Measurements from ENCODE around the gene VSX1.

The VSX1 gene

GRCh38 chr20:25049261-25050060 is 32.5 kb downstream of the VSX1 start:
- Histone ChIP-seq H3K36me3 (ENCODE audit: control insufficient read depth in 1 of 2, insufficient read depth in 2 of 2, low read length in 2 of 2) (peaks cover 7 to 17% of the 10 kb centered on the region in 2 donors), H3K9me3 (ENCODE audit: control insufficient read depth in 1 of 2, low read length in 2 of 2) (no peaks in the 10 kb centered on the region), H3K27me3 (ENCODE audit: low read depth, low read length) (no peaks in the 10 kb centered on the region), H3K4me3 (ENCODE audit: low read depth in 1 of 2, low read length in 2 of 2) (no peak overlapping the region), H3K4me1 (ENCODE audit: control insufficient read depth in 1 of 2, insufficient read depth in 2 of 2, low read length in 2 of 2) (peaks cover 26 to 53% of the 10 kb centered on the region in 2 donors), H3K27ac (ENCODE audit: low read length) (peak overlapping the region; percentile 14)

GRCh38 chr20:25048519-25048952 is 33.4 kb downstream of the VSX1 start:
- H3K27ac ChIP-seq (ENCODE audit: low read length) = no peak overlapping the region
- no peak overlapping the region for H3K4me3 ChIP-seq (ENCODE audit: low read depth in 1 of 2, low read length in 2 of 2)
- peaks cover 17 to 51% of the 10 kb centered on the region in 2 donors for H3K4me1 ChIP-seq (ENCODE audit: control insufficient read depth in 1 of 2, insufficient read depth in 2 of 2, low read length in 2 of 2)
- no peaks in the 10 kb centered on the region for H3K9me3 ChIP-seq (ENCODE audit: control insufficient read depth in 1 of 2, low read length in 2 of 2)
- no peaks in the 10 kb centered on the region for H3K27me3 ChIP-seq (ENCODE audit: low read depth, low read length)
- H3K36me3 ChIP-seq (ENCODE audit: control insufficient read depth in 1 of 2, insufficient read depth in 2 of 2, low read length in 2 of 2) = peaks cover 7 to 17% of the 10 kb centered on the region in 2 donors

- Histone ChIP-seq H3K4me1 (ENCODE audit: control insufficient read depth in 1 of 2, insufficient read depth in 2 of 2, low read length in 2 of 2) (peaks cover 18 to 57% of the 10 kb centered on the region in 2 donors), H3K36me3 (ENCODE audit: control insufficient read depth in 1 of 2, insufficient read depth in 2 of 2, low read length in 2 of 2) (peaks cover 7 to 17% of the 10 kb centered on the region in 2 donors), H3K9me3 (ENCODE audit: control insufficient read depth in 1 of 2, low read length in 2 of 2) (no peaks in the 10 kb centered on the region), H3K27me3 (ENCODE audit: low read depth, low read length) (no peaks in the 10 kb centered on the region), H3K4me3 (ENCODE audit: low read depth in 1 of 2, low read length in 2 of 2) (no peak overlapping the region), H3K27ac (ENCODE audit: low read length) (no peak overlapping the region)
Observed at GRCh38 chr20:25047766-25048165, 34.2 kb downstream of the VSX1 start.

GRCh38 chr20:25046736-25047666 is 34.9 kb downstream of the VSX1 start:
- Histone ChIP-seq H3K27me3 (ENCODE audit: low read depth, low read length) (no peaks in the 10 kb centered on the region), H3K36me3 (ENCODE audit: control insufficient read depth in 1 of 2, insufficient read depth in 2 of 2, low read length in 2 of 2) (peaks cover 7 to 17% of the 10 kb centered on the region in 2 donors), H3K4me1 (ENCODE audit: control insufficient read depth in 1 of 2, insufficient read depth in 2 of 2, low read length in 2 of 2) (peaks cover 16 to 57% of the 10 kb centered on the region in 2 donors), H3K9me3 (ENCODE audit: control insufficient read depth in 1 of 2, low read length in 2 of 2) (no peaks in the 10 kb centered on the region), H3K4me3 (ENCODE audit: low read depth in 1 of 2, low read length in 2 of 2) (no peak overlapping the region), H3K27ac (ENCODE audit: low read length) (no peak overlapping the region)

- peaks cover 9 to 57% of the 10 kb centered on the region in 2 donors for H3K4me1 ChIP-seq (ENCODE audit: control insufficient read depth in 1 of 2, insufficient read depth in 2 of 2, low read length in 2 of 2)
- no peak overlapping the region for H3K27ac ChIP-seq (ENCODE audit: low read length)
- H3K4me3 ChIP-seq (ENCODE audit: low read depth in 1 of 2, low read length in 2 of 2) = no peak overlapping the region
Observed at GRCh38 chr20:25046181-25046641, 35.7 kb downstream of the VSX1 start.

GRCh38 chr20:25045343-25045712 is 36.6 kb downstream of the VSX1 start:
- no peaks in the 10 kb centered on the region for H3K9me3 ChIP-seq (ENCODE audit: control insufficient read depth in 1 of 2, low read length in 2 of 2)
- no peaks in the 10 kb centered on the region for H3K27me3 ChIP-seq (ENCODE audit: low read depth, low read length)
- peaks cover 11 to 58% of the 10 kb centered on the region in 2 donors for H3K4me1 ChIP-seq (ENCODE audit: control insufficient read depth in 1 of 2, insufficient read depth in 2 of 2, low read length in 2 of 2)
- H3K36me3 ChIP-seq (ENCODE audit: control insufficient read depth in 1 of 2, insufficient read depth in 2 of 2, low read length in 2 of 2) = peaks cover 7 to 17% of the 10 kb centered on the region in 2 donors
- H3K4me3 ChIP-seq (ENCODE audit: low read depth in 1 of 2, low read length in 2 of 2) = no peak overlapping the region
- no peak overlapping the region for H3K27ac ChIP-seq (ENCODE audit: low read length)

More at GRCh38 chr20:25046181-25046641, 35.7 kb downstream of the VSX1 start:
- peaks cover 7 to 17% of the 10 kb centered on the region in 2 donors for H3K36me3 ChIP-seq (ENCODE audit: control insufficient read depth in 1 of 2, insufficient read depth in 2 of 2, low read length in 2 of 2)
- H3K27me3 ChIP-seq (ENCODE audit: low read depth, low read length) = no peaks in the 10 kb centered on the region
- H3K9me3 ChIP-seq (ENCODE audit: control insufficient read depth in 1 of 2, low read length in 2 of 2) = no peaks in the 10 kb centered on the region

- H3K27ac ChIP-seq (ENCODE audit: low read length) = no peak overlapping the region
- H3K4me3 ChIP-seq (ENCODE audit: low read depth in 1 of 2, low read length in 2 of 2) = no peak overlapping the region
- H3K36me3 ChIP-seq (ENCODE audit: control insufficient read depth in 1 of 2, insufficient read depth in 2 of 2, low read length in 2 of 2) = peaks cover 7 to 17% of the 10 kb centered on the region in 2 donors
- H3K4me1 ChIP-seq (ENCODE audit: control insufficient read depth in 1 of 2, insufficient read depth in 2 of 2, low read length in 2 of 2) = peaks cover 16 to 62% of the 10 kb centered on the region in 2 donors
- H3K27me3 ChIP-seq (ENCODE audit: low read depth, low read length) = no peaks in the 10 kb centered on the region
- H3K9me3 ChIP-seq (ENCODE audit: control insufficient read depth in 1 of 2, low read length in 2 of 2) = no peaks in the 10 kb centered on the region
Observed at GRCh38 chr20:25044660-25045342, 37.1 kb downstream of the VSX1 start.

- Histone ChIP-seq H3K4me3 (ENCODE audit: low read depth in 1 of 2, low read length in 2 of 2) (no peak overlapping the region), H3K27me3 (ENCODE audit: low read depth, low read length) (no peaks in the 10 kb centered on the region), H3K4me1 (ENCODE audit: control insufficient read depth in 1 of 2, insufficient read depth in 2 of 2, low read length in 2 of 2) (peaks cover 22 to 68% of the 10 kb centered on the region in 2 donors), H3K9me3 (ENCODE audit: control insufficient read depth in 1 of 2, low read length in 2 of 2) (no peaks in the 10 kb centered on the region), H3K36me3 (ENCODE audit: control insufficient read depth in 1 of 2, insufficient read depth in 2 of 2, low read length in 2 of 2) (peaks cover 7 to 17% of the 10 kb centered on the region in 2 donors), H3K27ac (ENCODE audit: low read length) (no peak overlapping the region)
Observed at GRCh38 chr20:25044261-25044560, 37.7 kb downstream of the VSX1 start.

GRCh38 chr20:25043499-25044260 is 38.3 kb downstream of the VSX1 start:
- Histone ChIP-seq H3K4me3 (ENCODE audit: low read depth in 1 of 2, low read length in 2 of 2) (no peak overlapping the region), H3K36me3 (ENCODE audit: control insufficient read depth in 1 of 2, insufficient read depth in 2 of 2, low read length in 2 of 2) (peaks cover 7 to 17% of the 10 kb centered on the region in 2 donors)

More at GRCh38 chr20:25043499-25044260, 38.3 kb downstream of the VSX1 start:
- Histone ChIP-seq H3K4me1 (ENCODE audit: control insufficient read depth in 1 of 2, insufficient read depth in 2 of 2, low read length in 2 of 2) (peaks cover 27 to 74% of the 10 kb centered on the region in 2 donors), H3K27ac (ENCODE audit: low read length) (no peak overlapping the region), H3K9me3 (ENCODE audit: control insufficient read depth in 1 of 2, low read length in 2 of 2) (no peaks in the 10 kb centered on the region), H3K27me3 (ENCODE audit: low read depth, low read length) (no peaks in the 10 kb centered on the region)
